H1 (cell line): Measurements from ENCODE around the gene CSH1.

Source experiments
- ASH2L ChIP-seq: fragments of 200-600, 300-600 bp; sonication (generic); IDR thresholded peaks from one replicate; pipeline ENCODE4 v1.7.1; 2017; ENCODE audit warnings: low read length
- CEBPB ChIP-seq: IDR thresholded peaks from 2 replicates; pipeline ENCODE4 v1.6.1; 2012; ENCODE audit warnings: low read depth, low read length
- CTCF ChIP-seq, 3 experiments: IDR thresholded peaks; 1 replicate in 2 of 3; 2 replicates in 1 of 3; pipeline versions ENCODE4 v1.5.1 to v1.6.1; 2011; ENCODE audit warnings: low read length in 3 of 3, mild to moderate bottlenecking in 3 of 3, inconsistent platforms in 2 of 3, low read depth in 1 of 3, moderate library complexity in 1 of 3; ENCODE audit not compliant: insufficient read depth in 1 of 3; ENCODE audit errors: control extremely low read depth in 1 of 3
- JUND ChIP-seq: IDR thresholded peaks from 2 replicates; pipeline ENCODE4 v1.6.1; 2011; ENCODE audit warnings: mild to moderate bottlenecking, improper control_type of control experiment, low read length
- SIN3A ChIP-seq, 2 experiments: IDR thresholded peaks in 1 of 2; conservative IDR thresholded peaks in 1 of 2; 2 replicates each; pipeline ENCODE4 v1.6.1; 2011 to 2012; ENCODE audit warnings: low read length in 2 of 2, improper control_type of control experiment in 1 of 2, low read depth in 1 of 2, mild to moderate bottlenecking in 1 of 2
- SP1 ChIP-seq: IDR thresholded peaks from 2 replicates; pipeline ENCODE4 v1.6.1; 2011; ENCODE audit warnings: low read depth, low read length
- TAF1 ChIP-seq: IDR thresholded peaks from 2 replicates; pipeline ENCODE4 v1.6.1; 2011; ENCODE audit warnings: mild to moderate bottlenecking, low read depth, low read length

GRCh38 chr17:63942309-63942985, 46.1 kb upstream of the CSH1 start:
- TF ChIP-seq CEBPB, result no peak
- TF ChIP-seq JUND, result no peak
- no peak for TF ChIP-seq TAF1
- no peak for TF ChIP-seq CTCF (IDR thresholded peaks at IDR 0.05; ENCODE audit: control extremely low read depth in 1 of 3, insufficient read depth in 1 of 3, low read depth in 1 of 3, low read length in 3 of 3)
- no peak for TF ChIP-seq SP1
- TF ChIP-seq ASH2L, result no peak
- TF ChIP-seq SIN3A (conservative IDR thresholded peaks at IDR 0.05 in 1 of 2, IDR thresholded peaks at IDR 0.05 in 1 of 2; ENCODE audit: low read depth in 1 of 2, low read length in 2 of 2), result no peak
